K562 (cell line): Measurements from ENCODE around the gene CASKIN1. TPM values are rescaled to one million over a fixed set of nuclear protein-coding genes. Genes with fewer than 3 reads are reported as not detected.
A peak's percentile ranks its signal among the peaks of the same experiment; 100 is the strongest.

Source experiments
- ATAC-seq: fragments of 200-7000 bp; cut with Tn5 transposase; 3 replicates; pipeline ENCODE4 v1.9.1; 2020; ENCODE audit warnings: moderate library complexity
- BruUV-seq: library from RNA; stranded (reverse); fragments of 400-500 nt; replicated peaks from 2 replicates; lab custom pipeline; 2021; lab: Mats Ljungman, UMichigan
- CTCF ChIA-PET: fragments of 300-600 bp; formaldehyde crosslinking; extraction: SDS; loops from one replicate; lab custom pipeline; 2021; ENCODE audit warnings: low intra/inter-chr PET ratio; lab: Yijun Ruan, JAX
- POLR2A ChIA-PET: fragments of 300-600, 350-650 bp; sonication (Branson Sonifier 250); formaldehyde crosslinking; extraction: SDS; loops from one replicate; lab custom pipeline; 2021; ENCODE audit warnings: antibody characterized with exemption, inconsistent platforms; lab: Yijun Ruan, JAX
- DNase-seq, 4 experiments: peaks; one replicate each; pipeline versions ENCODE4 v3.0.0 to v3.0.0-alpha.2; 2011 to 2018; ENCODE audit warnings: low spot score in 3 of 4, mixed read lengths in 3 of 4; ENCODE audit errors: extremely low read depth in 1 of 4
- FAIRE-seq: peaks from 2 replicates; lab custom pipeline; 2011; peaks lifted over from hg19 to GRCh38; lab: Jason Lieb, UNC
- H2AFZ ChIP-seq: 2 replicates; pipeline ENCODE4 v1.6.0; 2011; ENCODE audit warnings: low read depth, low read length, control low read depth, inconsistent platforms
- H3K27ac ChIP-seq: fragments of 200-600 bp; 3 replicates; pipeline ENCODE4 v1.8.0; 2011; ENCODE audit warnings: low read depth, mild to moderate bottlenecking, control low read depth, inconsistent platforms, low read length, moderate library complexity, mixed read lengths; ENCODE audit errors: extremely low read depth
- H3K27me3 ChIP-seq, 2 experiments: fragments of 300-600 bp in 1 of 2; 2 replicates in 1 of 2; 3 replicates in 1 of 2; pipeline versions ENCODE4 v1.6.0 to v1.8.0; 2011; ENCODE audit warnings: inconsistent platforms in 2 of 2, low read length in 2 of 2, mild to moderate bottlenecking in 1 of 2, mixed read lengths in 1 of 2, moderate library complexity in 1 of 2; ENCODE audit not compliant: control insufficient read depth in 2 of 2, insufficient read depth in 2 of 2
- H3K36me3 ChIP-seq: fragments of 300-600 bp; 3 replicates; pipeline ENCODE4 v1.8.0; 2011; ENCODE audit warnings: mild to moderate bottlenecking, low read length, inconsistent platforms; ENCODE audit not compliant: control insufficient read depth, insufficient read depth
- H3K4me1 ChIP-seq, 2 experiments: fragments of 200-600 bp in 1 of 2; replicated peaks in 1 of 2; 2 replicates in 1 of 2; 3 replicates in 1 of 2; pipeline versions ENCODE4 v1.5.1 to v1.8.0; 2011; ENCODE audit warnings: inconsistent platforms in 2 of 2, low read length in 2 of 2, mild to moderate bottlenecking in 1 of 2, mixed read lengths in 1 of 2, moderate library complexity in 1 of 2; ENCODE audit not compliant: control insufficient read depth in 2 of 2, insufficient read depth in 2 of 2
- H3K4me2 ChIP-seq: 2 replicates; pipeline ENCODE4 v1.6.1; 2011; ENCODE audit warnings: low read length, control low read depth, inconsistent platforms, mixed read lengths; ENCODE audit not compliant: insufficient read depth
- H3K4me3 ChIP-seq: fragments of 200-600 bp; sonication (generic), shearing (Covaris generic); 2 replicates; pipeline ENCODE4 v1.5.1; 2016; ENCODE audit warnings: control low read depth, inconsistent platforms
- H3K79me2 ChIP-seq: fragments of 200-600 bp; 3 replicates; pipeline ENCODE4 v1.8.0; 2011; ENCODE audit warnings: low read length, inconsistent platforms; ENCODE audit not compliant: control insufficient read depth, insufficient read depth
- H3K9ac ChIP-seq, 2 experiments: 2 replicates each; pipeline versions ENCODE4 v1.6.0 to v1.6.1; 2011; ENCODE audit warnings: low read depth in 2 of 2, low read length in 2 of 2, control low read depth in 1 of 2, inconsistent platforms in 1 of 2, mild to moderate bottlenecking in 1 of 2, mixed read lengths in 1 of 2; ENCODE audit not compliant: insufficient read depth in 1 of 2
- H3K9me1 ChIP-seq: one replicate; pipeline ENCODE4 v1.6.0; 2011; ENCODE audit warnings: inconsistent platforms, mild to moderate bottlenecking, low read length, moderate library complexity; ENCODE audit not compliant: control insufficient read depth, insufficient read depth
- H3K9me3 ChIP-seq: replicated peaks from 2 replicates; pipeline ENCODE4 v1.5.1; 2011; ENCODE audit warnings: low read depth, low read length, inconsistent platforms; ENCODE audit not compliant: control insufficient read depth, insufficient read depth
- H4K20me1 ChIP-seq: replicated peaks from 2 replicates; pipeline ENCODE4 v1.6.1; 2011; ENCODE audit warnings: low read length, inconsistent platforms, mixed read lengths; ENCODE audit not compliant: control insufficient read depth, insufficient read depth
- CCNT2 ChIP-seq: IDR thresholded peaks from 2 replicates; pipeline ENCODE4 v1.6.1; 2011; ENCODE audit warnings: borderline replicate concordance, low read depth, mild to moderate bottlenecking, moderate library complexity, mixed read lengths, low read length; ENCODE audit not compliant: insufficient read length; ENCODE audit errors: extremely low read depth
- CGGBP1 ChIP-seq: fragments of 250-450 bp; sonication (Bioruptor Pico); IDR thresholded peaks from 2 replicates; pipeline ENCODE4 v1.9.0; 2021; ENCODE audit warnings: mild to moderate bottlenecking
- EGR1 ChIP-seq: fragments of 450-650 bp; conservative IDR thresholded peaks from 2 replicates; pipeline ENCODE4 v1.6.1; 2017; ENCODE audit warnings: mild to moderate bottlenecking
- ELK3 ChIP-seq: fragments of 450-650 bp; formaldehyde crosslinking; IDR thresholded peaks from 2 replicates; pipeline ENCODE4 v1.4.0; 2020; ENCODE audit warnings: mild to moderate bottlenecking
- FOXO4 ChIP-seq: fragments of 450-650 bp; formaldehyde crosslinking; IDR thresholded peaks from 2 replicates; pipeline ENCODE4 v1.4.0; 2020; ENCODE audit warnings: mild to moderate bottlenecking, moderate library complexity
- GTF2A2 ChIP-seq: IDR thresholded peaks from 2 replicates; pipeline ENCODE4 v1.6.1; 2016; ENCODE audit warnings: mild to moderate bottlenecking, missing genetic modification characterization, missing compliant biosample characterization
- HNRNPLL ChIP-seq: fragments of 200-400 bp; formaldehyde crosslinking; IDR thresholded peaks from 2 replicates; pipeline ENCODE4 v1.6.1; 2017; ENCODE audit warnings: low read length, low read depth, mild to moderate bottlenecking; ENCODE audit not compliant: poor library complexity, severe bottlenecking
- NCOA6 ChIP-seq: fragments of 450-650 bp; IDR thresholded peaks from 2 replicates; pipeline ENCODE4 v1.6.1; 2017; ENCODE audit warnings: mild to moderate bottlenecking
- PURB ChIP-seq: sonication (generic); formaldehyde crosslinking; IDR thresholded peaks from 2 replicates; pipeline ENCODE4 v1.9.0; 2021; ENCODE audit warnings: low read depth, mild to moderate bottlenecking, missing genetic modification reagents
- STAT6 ChIP-seq: sonication (generic); formaldehyde crosslinking; IDR thresholded peaks from 2 replicates; pipeline ENCODE4 v1.8.1; 2023; ENCODE audit warnings: mild to moderate bottlenecking, missing genetic modification reagents
- THAP7 ChIP-seq: fragments of 250-450 bp; sonication (Bioruptor Pico); IDR thresholded peaks from 2 replicates; pipeline ENCODE4 v1.5.0; 2021
- XRCC3 ChIP-seq: fragments of 450-650 bp; IDR thresholded peaks from 2 replicates; pipeline ENCODE4 v1.6.1; 2017; ENCODE audit warnings: mild to moderate bottlenecking, moderate library complexity
- ZBTB1 ChIP-seq: sonication (generic); formaldehyde crosslinking; IDR thresholded peaks from 2 replicates; pipeline ENCODE4 v1.8.1; 2023; ENCODE audit warnings: missing genetic modification reagents, low read depth, mild to moderate bottlenecking, borderline replicate concordance
- ZBTB26 ChIP-seq: fragments of 450-650 bp; formaldehyde crosslinking; IDR thresholded peaks from 2 replicates; pipeline ENCODE4 v1.4.0; 2022; ENCODE audit warnings: missing genetic modification characterization
- WGBS: fragments of 100-300 bp; shearing (Covaris generic); methylation state at CpG from one replicate; pipeline ENCODE4 v1.1.6; 2016; ENCODE audit warnings: low coverage, mixed read lengths; ENCODE audit not compliant: insufficient coverage; ENCODE audit errors: missing lambda C conversion rate; 5-methylcytosine and 5-hydroxymethylcytosine counted together
- in situ Hi-C: fragments of 300-500 bp; cut with MboI; formaldehyde crosslinking; loops from 4 replicates; pipeline ENCODE4 v1.15.0; 2018; ENCODE audit warnings: inconsistent platforms, mixed read lengths
- intact Hi-C: fragments of 100-400 bp; cut with micrococcal nuclease; formaldehyde crosslinking; loops from 2 replicates; pipeline ENCODE4 v1.14.2; 2022
- polyA plus RNA-seq, 8 experiments: library from polyadenylated mRNA; depleted of rRNA in 4 of 8; stranded (reverse) in 5 of 8; unstranded in 3 of 8; fragments of >200 nt; fragmentation: Nextera tagmentation in 2 of 8; fragmentation: Illumina TruSeq in 1 of 8; extraction: Ambion mirVana in 2 of 8; extraction: Trizol in 1 of 8; gene quantifications; 2 replicates each; pipeline versions ENCODE4 v1.2.1 to v1.2.3, GENCODE V29; 2011 to 2014; ENCODE audit warnings: inconsistent platforms in 1 of 8, missing spikeins in 1 of 8
- total RNA-seq, 7 experiments: library from RNA; depleted of rRNA in 6 of 7; stranded (reverse); fragments of >200 nt in 6 of 7; fragmentation: Illumina TruSeq in 2 of 7; extraction: Trizol in 2 of 7; gene quantifications; 2 replicates each; pipeline versions ENCODE4 v1.2.1 to v1.2.3, GENCODE V29; 2011 to 2021; ENCODE audit warnings: low replicate concordance in 1 of 7

Gene CASKIN1
- total and polyA plus RNA-seq, 9 of the 15 experiments (the other 6 are each of a cell fraction or from before 2014, with no cell fraction given), result 0.15 to 4.5 (median 1.5) TPM; not detected in 2

GRCh38 chr16:2147981-2148671 is 48.3 kb downstream of the CASKIN1 start, which contains the start of gene RAB26:
Gene RAB26 (plus strand): TSS chr16:2148625. CDS start chr16:2148784, 159 bp downstream.
- no peaks in the 10 kb centered on the region for H3K9me3 ChIP-seq
- peak within 1 kb of the TSS; percentile 82; the same call in 1 of the 3 replicates for H3K27ac ChIP-seq
- H4K20me1 ChIP-seq, result peaks cover 35% of the 10 kb centered on the region
- peaks cover 36 to 74% of the 10 kb centered on the region in 2 experiments for H3K4me1 ChIP-seq
- intact Hi-C loops, result no loop called here
- WGBS, result 51% methylated on average over 16 of the region's 55 CpGs
- ChIA-PET POLR2A (interaction anchor here (0.6 to 1.1 kb wide), 4 partner anchors 94 to 187 kb away, joined by 3 to 4 read pairs (median 3); partner anchors contain the start of gene RPS2), CTCF (no interaction called here)
- H2AFZ ChIP-seq, result peak within 1 kb of the TSS; percentile 71
- peak within 1 kb of the TSS; percentile 48 for H3K4me3 ChIP-seq
- ATAC-seq (peak; percentile 61), FAIRE-seq (no peak), DNase-seq (peak; percentile 81 to 86 (median 84))
- H3K27me3 ChIP-seq, result no peaks in the 10 kb centered on the region
- H3K36me3 ChIP-seq, result peaks cover 21% of the 10 kb centered on the region; the same call in 2 of the 3 replicates
- peaks cover 21% of the 10 kb centered on the region for H3K9me1 ChIP-seq
- no TSS peak for BruUV-seq
- in situ Hi-C loops, result loop anchor here (10.0 kb wide), 1 partner anchor 63 kb away; no protein-coding TSS in a partner anchor
- H3K9ac ChIP-seq, result peak within 1 kb of the TSS; percentile 34 to 91
- H3K4me2 ChIP-seq, result peak within 1 kb of the TSS; percentile 72
- H3K79me2 ChIP-seq, result peaks cover 23% of the 10 kb centered on the region
- no peak for TF ChIP-seq PURB
- TF ChIP-seq CGGBP1 (CRISPR knock-in tag), result no peak
- no peak for TF ChIP-seq ZBTB26 (CRISPR knock-in tag)
- no peak for TF ChIP-seq CCNT2
- TF ChIP-seq NCOA6, result no peak
- TF ChIP-seq XRCC3, result no peak
- TF ChIP-seq THAP7 (CRISPR knock-in tag), result no peak
- TF ChIP-seq ELK3, result no peak
- TF ChIP-seq FOXO4, result no peak
- TF ChIP-seq EGR1, result peak; percentile 72
- TF ChIP-seq GTF2A2, result no peak
- TF ChIP-seq ZBTB1 (CRISPR knock-in tag), result no peak
- TF ChIP-seq HNRNPLL, result no peak
- TF ChIP-seq STAT6 (CRISPR knock-in tag), result no peak
